COLO668 (cell line): ENCODE measurements around the gene ZNF205.

ENCODE experiments used
- DNase-seq: peaks from one replicate; lab custom pipeline; 2025; ENCODE audit not compliant: unreplicated experiment; lab: John Stamatoyannopoulos, UW

ZNF205 gene

DNA sequence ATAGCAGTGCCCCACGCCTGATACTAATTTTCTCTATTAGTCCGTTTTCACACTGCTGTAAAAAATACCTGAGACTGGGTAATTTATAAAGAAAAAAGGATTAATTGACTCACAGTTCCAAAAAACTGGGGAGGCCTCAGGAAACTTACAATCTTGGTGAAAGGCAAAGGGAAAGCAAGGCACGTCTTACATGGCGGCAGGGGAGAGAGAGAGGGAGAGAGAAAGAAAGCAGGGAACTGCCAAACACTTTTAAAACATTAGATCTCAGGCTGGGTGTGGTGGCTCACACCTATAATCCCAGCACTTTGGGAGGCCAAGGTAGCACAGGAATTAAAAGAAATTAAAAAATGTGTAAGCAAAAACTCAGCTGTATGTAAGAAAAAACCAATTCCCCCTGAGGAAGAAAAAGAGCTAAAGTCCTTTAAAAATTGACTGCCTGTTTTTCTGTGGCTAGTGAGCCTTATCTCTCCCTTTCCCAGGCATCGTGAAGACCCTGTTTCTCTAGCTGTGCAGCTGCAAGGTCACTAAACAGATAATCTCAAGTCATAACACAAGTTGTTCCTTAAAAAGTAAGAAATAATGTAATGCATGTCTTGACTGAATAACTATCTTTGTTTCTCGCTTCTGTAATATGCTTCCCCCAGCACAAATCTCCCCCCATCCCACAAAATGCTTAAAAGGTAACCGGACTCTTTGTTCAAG is 27.3 kb upstream of the ZNF205 start:
- no peak for DNase-seq

DNA sequence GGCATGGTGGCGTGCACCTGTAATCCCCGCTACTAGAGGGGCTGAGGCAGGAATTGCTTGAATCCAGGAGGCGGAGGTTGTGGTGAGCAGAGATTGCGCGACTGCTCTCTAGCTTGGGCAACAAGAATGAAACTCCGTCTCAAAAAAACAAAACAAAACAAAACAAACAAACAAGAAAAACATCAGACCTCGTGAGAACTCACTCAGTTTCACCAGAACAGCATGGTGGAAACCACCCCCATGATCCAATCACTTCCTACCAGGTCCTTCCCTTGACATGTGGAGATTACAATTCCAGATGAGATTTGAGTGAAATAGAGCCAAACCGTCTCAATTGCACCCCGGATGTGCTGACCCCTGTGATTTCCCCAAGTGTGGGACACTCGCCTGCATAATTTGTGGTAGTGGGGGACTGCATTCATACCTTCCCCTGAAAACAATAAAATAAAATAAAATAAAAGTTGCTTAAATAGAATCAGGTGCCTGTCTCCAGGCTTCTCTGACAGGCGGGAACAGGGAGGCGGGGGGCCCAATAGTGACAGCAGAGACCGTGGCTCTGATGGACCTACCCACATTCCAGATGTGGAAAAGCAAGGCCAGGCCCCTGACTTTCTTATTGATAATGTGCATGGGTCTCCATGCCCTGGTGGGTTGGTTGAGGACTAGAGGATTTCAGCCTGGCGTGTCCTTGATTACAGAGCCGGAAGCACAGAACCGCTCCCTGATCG is 26.4 kb upstream of the ZNF205 start:
- DNase-seq: no peak

DNA sequence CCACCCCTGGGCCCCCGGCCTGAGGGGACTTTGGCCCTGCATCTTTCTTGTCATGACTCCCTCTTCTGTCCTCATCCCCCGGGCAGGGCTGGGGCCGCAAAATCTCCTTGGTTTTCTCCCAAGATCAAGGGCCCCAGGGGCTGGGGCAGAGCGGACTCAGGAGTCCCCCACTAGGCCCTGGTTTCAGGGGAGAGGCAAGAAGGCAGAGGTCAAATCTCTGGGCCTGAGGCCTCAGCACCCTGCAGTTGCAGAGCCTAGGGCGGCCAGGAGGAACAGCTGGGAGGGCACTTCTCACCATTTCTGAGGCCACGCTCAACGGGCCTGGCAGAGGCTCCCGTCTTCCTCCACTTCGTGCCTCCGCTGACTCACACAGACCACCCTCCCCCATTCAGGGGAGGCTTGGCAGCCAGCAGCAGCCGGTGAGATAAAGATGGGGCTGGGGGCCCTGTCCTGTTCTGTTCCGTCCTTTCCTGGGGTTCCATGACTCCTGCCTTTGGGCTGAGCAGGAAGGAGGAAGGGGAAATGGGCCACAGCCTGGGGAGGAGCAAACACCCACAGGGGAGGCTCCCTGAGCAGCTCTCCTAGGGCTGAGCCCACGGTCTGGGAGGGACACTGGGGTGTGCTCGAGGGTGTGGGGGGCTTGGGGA is 25.7 kb upstream of the ZNF205 start:
- DNase-seq: no peak

DNA sequence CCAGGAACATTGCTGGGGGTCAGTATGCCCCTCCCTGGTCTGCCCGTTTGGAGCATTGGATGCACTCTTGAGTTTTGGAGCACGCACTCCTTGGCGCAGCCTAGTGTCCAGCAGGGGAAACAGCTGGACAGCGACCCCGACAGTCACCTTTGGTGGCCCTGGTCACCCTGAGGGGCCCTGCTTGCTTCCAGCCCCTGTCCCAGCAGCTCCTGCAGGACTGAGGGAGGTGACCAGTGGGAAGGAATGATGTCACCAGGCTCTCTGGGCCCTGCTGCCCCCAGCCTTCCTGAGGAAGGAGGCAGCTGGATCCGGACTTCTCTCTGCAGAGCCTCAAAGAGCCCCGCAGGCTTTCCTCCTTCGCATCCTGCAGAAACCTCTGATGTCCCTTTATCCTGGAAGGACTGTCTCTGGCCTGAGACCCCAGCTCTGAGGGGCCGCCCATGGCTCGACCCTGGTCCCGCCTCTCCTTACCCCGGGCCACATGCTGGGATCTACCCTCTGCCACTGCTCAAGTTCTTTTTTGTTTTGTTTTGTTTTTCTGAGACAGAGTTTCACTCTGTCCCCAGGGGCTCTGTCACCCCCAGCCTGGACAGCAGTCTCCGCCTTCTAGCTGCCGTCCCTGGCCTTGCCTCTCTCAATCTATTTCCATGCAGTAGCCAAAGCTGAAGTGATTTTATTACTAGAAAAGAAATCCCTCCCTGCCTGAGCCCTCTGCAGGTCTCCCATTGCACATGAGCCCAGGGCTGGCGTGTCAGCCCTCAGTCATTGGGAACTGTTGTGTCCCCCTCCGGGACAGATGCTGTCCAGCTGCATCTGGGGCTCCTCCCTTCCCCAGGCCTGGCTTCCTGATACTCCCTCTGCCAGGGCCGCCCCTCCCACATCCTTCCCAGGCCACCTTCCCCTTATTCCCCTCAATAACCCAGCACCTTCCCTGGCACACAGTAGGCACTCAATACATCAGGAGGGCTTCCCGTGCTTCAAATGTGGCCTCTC is 24.8 kb upstream of the ZNF205 start:
- DNase-seq: no peak

DNA sequence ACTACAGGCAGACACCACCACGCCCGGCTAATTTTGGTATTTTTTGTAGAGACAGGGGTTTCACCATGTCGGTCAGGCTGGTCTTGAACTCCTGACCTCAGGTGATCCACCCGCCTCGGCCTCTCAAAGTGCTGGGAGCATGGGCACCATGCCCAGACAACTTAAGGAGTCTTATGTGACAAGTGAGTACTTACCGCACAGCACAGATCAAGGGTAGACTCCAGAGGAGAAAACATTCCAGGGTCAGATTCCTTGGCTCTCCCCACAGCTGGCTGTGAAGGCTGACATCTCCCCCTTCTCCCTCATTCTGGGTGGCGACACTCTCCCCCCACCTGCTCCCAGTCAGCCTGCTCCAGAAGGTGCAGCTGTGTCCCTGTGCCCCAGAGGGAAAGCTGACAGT is 23.9 kb upstream of the ZNF205 start:
- no peak for DNase-seq

DNA sequence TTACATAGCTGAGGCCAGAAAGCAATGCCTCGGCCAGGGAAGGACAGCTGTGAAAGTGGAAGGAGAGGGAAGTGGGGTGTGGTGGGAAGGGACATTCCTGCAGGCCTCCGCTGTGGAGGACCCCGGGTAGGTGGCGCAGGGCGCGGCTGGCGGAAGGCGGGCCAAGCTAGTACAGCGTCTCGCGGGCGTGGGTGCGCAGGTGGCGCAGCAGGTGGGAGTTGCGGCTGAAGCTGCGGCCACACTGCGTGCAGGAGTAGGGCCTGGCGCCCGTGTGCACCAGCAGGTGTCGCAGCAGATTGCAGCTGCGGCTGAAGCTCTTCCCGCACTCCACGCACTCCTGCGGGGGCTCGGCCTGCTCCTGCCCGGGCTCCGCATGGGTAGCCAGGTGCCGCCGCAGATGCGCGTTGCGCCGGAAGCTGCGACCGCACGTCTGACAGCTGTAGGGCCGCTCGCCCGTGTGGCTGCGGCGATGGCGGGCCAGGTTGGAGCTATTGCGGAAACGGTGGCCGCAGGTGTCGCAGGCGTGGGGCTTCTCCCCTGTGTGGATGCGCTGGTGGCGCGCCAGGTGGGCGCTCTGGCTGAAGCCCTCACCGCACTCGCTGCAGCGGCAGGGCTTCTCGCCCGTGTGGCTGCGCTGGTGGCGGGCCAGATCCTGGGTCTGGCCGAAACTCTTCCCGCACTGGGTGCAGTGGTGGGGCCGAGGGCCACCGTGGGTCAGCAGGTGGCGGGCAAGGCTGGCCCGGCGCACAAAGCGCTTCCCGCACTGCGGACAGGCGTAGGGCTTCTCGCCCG is 23.3 kb upstream of the ZNF205 start:
- no peak for DNase-seq

DNA sequence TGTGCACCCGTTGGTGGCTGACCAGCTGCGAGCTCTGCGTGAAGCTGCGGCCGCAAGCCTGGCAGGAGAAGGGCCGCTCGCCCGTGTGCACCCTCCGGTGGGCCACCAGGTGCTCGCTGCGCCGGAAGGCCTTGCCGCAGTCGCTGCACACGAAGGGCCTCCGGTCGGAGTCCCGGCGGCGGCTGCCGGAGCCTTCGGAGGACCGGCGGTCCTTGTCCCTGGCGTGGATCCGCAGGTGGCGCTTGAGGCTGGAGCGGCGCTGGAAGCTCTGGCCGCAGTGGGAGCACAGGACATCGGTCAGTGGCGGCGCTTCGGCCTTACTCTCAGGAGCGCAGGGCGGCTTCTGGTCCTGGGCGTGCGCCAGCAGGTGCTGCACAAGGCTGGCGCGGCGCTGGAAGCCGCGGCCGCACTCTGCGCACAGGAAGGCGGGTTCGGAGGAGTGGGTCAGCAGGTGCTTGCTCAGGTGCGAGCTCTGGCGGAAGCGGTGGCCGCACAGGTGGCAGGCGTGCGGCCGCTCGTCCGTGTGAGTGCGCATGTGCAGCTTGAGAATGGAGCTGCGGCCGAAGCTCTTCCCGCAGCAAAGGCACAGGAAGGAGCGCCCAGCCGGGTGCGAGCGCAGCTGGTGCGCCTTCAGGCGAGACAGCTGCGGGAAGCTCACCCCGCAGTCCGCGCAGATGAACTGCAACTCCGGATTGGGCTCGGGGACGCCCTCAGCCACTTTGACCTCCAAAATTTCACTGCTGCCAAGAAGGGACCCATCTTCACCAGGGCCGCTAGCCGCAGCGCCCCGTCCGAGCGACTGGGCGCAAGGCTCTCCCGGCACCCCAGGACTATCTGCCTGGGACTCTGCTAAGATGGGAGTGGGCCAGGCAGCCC is 22.4 kb upstream of the ZNF205 start:
- DNase-seq: peak; percentile 94

DNA sequence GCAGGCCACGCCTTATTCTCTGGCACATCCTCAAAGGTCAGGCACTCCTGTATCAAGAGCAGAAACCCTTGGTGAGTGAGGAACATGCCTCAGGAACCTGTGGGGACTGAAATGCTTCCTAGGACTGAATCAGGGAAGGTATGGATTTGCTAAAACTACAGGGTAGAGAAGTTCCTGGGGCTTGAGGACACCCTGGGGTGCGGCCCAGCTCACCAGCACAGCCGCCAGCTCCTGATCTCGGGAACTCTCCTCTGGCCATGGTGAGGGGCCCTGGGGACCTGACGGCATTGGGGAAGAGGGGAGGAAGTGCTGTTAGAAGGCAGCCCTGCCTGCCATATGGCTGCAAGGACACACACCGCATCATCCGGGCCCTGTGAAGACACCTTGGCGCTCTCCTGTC is 20.8 kb upstream of the ZNF205 start:
- no peak for DNase-seq

DNA sequence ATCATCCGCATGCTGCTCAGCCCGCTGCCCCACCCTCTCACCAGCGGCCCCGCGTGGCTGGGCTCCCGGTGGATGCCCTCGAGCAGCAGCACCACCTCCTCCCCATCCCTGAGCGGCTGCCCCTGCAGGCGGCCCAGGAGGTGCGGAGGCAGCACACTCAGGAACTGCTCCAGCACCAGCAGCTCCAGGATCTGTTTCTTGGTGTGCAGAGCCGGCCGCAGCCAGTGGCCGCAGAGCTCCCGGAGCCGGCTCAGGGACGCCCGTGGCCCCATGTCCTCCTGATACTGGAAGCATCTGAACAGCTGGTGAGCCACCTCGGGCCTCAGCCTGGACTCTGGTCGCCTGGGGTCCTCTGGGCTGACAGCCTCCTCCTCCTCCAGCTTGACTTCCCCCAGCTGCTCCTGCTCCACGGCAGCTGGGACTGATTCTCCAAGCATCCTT is 19.9 kb upstream of the ZNF205 start:
- DNase-seq: no peak

DNA sequence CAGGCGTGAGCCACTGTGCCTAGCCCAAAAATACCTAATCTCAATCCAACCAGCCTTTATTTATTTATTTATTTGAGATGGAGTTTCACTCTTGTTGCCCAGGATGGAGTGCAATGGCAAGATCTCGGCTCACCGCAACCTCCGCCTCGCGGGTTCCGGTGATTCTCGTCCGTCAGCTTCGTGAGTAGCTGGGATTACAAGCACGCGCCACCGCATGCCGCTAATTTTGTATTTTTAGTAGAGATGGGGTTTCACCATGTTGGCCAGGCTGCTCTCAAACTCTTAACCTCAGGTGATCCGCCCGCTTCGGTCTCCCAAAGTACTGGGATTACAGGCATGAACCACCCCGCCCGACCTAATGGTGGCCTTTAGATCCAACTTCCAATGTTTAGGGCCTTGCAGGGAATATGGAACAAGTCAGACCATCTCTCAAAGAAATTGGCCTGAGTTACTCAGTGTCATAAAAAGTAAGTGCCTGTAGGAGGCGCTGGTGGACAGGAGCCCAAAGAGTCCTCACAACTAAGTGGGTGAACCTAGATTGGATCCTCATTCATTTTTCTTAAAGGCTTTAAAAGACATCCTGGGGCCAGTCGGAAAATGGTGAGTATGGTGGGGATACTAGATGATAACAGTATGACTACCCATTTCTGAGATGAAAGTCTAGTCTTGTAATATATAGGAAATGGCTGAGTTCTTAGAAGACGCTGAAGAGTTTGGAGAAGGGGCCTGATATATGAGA is 17.9 kb upstream of the ZNF205 start:
- peak; percentile 41 for DNase-seq

DNA sequence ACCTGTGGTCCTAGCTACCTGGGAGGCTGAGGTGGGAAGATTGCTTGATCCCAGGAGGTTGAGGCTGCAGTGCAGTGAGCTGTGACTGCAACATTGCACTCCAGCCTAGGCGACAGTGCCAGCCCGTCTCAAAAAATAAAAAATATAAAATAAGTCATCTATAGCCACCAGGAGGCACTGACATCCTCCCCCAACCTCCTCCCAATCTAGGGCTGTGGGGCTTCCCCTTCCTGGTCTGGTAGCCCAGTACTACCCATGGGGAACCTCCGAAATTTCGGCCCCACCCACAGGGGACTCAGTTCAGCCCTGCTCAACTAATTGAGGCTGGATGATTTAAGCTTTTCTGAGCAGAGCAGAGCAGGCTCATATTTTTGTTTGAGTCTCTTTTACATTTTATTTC is 16.5 kb upstream of the ZNF205 start:
- no peak for DNase-seq

DNA sequence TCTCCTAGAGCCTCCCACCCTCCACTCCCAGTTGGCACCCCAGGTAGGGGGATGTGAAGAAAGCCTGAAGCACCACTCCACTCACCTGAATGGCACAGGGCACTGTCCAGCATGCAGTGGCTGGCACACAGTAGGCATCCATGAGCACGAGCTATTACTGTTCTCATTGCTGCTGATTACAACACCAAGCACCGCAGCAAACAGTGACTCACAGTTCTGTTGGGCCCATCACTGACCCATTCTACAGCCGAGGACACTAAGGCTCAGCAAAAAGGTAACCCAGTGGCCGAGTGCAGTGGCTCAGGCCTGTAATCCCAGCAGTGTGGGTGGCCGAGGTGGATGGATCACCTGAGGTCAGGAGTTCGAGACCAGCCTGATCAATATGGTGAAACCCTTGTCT is 16.0 kb upstream of the ZNF205 start:
- no peak for DNase-seq

DNA sequence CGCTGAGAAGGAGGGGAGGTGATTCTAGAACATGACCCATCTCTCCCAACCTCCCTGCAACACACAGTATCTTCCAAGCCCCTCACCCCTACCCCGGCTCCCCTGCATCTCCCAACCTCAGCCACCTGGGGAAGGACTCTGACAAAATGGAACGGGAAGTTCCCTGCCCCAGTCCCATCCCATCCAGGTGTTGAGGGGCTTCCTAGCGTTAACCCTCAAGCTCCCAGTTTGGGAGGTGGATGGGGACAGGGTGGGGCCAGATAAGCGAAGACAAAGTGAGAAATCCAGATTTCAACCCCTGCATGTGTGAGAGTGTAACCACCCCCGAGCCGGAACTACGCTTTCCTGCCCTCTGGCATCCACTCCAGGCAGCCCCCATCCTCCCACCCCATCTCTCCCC is 15.1 kb upstream of the ZNF205 start:
- no peak for DNase-seq

DNA sequence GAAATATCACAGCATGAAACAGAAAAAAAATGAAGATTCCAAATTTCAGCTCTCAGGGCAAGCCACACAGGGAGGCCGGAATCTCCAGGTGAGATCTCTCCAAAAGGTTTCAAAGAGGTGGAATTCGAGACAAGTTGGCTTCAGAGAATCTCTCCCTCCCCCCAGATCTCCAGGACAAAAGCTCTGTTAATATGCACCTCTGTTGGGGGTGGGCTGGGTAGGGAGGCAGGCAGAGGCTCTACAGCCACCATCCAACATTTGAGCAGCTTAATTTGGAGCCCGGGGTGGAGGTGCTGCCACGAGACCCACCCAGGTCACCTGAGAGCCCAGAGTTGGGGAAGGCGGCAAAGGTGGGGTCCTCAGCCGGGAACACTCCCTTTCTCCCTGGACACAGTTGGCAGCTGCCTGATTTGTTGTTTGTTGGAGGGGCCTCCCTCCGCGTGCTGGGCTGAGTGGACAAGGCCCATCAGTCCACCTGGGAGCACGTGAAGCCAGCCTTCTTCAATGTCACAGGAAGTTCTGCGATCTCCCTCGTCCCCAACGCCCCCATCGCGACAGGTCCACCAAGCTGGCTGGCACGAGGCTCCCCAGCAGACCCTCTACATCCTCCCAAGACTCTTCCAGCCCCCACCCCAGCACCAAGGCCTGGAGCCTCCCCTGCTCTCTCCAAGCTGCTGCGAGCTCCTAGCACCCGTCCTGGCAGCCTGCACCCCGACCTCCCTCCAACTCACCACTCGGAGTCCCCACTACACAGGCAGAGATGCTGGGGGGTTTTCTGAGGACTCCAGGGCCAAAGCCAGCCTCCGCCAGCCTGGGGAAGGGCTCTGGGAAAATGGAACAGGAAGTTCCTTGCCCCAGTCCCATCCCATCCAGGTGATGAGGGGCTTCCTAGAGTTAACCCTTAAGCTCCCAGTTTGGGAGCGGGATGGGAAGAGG is 13.7 kb upstream of the ZNF205 start, which contains the start of gene ZSCAN10:
ZSCAN10 (minus strand) TSS at position 836 of the 936 bp plus-strand sequence. CDS start 6,357 bp downstream, outside the sequence.
- DNase-seq: no peak

DNA sequence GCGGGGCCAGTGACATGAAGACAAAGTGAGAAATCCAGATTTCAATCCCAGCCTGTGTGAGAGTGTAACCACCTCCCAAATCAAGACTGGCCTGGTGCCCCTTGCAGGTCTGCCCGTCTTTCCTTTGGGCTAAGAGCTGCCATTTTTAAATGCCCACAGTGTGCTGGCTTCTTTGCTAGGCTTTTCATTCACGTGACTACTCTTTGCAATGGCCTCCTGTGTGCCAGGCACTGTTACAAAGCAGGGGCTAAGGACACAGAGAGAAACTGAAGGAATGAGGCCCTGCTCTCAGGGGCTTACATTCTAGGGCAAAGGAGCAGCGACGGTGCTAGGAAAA is 13.0 kb upstream of the ZNF205 start:
- no peak for DNase-seq

DNA sequence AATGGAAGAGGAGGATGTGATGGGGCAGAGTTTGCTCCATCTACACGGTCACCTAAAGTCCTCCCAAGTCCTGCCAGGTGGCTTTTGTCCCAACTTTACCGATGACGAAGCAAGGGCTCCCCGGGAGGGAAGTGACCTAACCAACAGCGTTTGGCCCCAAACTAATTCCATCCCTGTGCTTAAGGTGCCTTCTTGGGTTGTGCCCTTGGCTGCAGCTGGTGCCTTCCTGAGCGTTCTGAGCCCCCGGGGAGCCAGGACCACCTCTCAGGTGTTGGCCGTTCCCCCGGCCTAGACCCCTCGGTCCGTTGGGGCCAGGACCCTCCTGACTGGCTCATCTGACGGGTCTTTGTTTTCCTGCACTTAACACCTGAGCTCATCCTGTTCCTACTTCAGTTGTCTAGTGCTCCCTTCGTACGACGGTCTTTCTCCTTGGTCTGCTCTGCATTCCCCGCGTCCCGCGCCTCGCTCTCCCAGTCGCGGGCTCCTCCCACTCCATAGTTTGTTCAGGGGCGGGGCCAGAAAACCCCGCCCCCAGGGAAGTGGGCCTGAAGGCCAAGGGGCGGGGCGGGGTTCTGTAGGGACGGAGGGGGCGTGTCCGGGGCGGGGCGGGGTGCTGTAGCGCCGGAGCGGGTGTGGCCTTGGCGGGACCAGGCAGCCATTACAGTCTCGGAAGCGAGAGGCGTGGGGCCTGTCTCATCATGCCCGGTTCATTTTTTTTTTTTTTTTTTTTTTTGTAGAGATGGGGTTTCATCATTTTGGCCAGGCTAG is 12.5 kb upstream of the ZNF205 start:
- DNase-seq: peak; percentile 94
